IMR-90 (cell line): Measurements from ENCODE around the gene ATRNL1. TPM values are rescaled to one million over a fixed set of nuclear protein-coding genes. Genes with fewer than 3 reads are reported as not detected.

Source experiments
- ATAC-seq: fragments of 200-7000 bp; cut with Tn5 transposase; 2 replicates; pipeline ENCODE4 v1.9.1; 2020; ENCODE audit warnings: low read depth, mild to moderate bottlenecking, moderate library complexity
- BruUV-seq: library from RNA; stranded (reverse); fragments of 400-500 nt; replicated peaks from 2 replicates; lab custom pipeline; 2021; lab: Mats Ljungman, UMichigan
- CTCF ChIA-PET: fragments of 300-600 bp; formaldehyde crosslinking; extraction: SDS; loops from one replicate; lab custom pipeline; 2021; ENCODE audit warnings: antibody characterized with exemption; lab: Yijun Ruan, JAX
- POLR2A ChIA-PET: fragments of 300-600 bp; sonication (Branson Sonifier 250); formaldehyde crosslinking; loops from one replicate; lab custom pipeline; 2022; ENCODE audit warnings: antibody characterized with exemption; ENCODE audit not compliant: unreplicated experiment; lab: Charles Lee
- DNase-seq: peaks from one replicate; pipeline ENCODE4 v3.0.0; 2013
- H2AFZ ChIP-seq: replicated peaks from 2 replicates; pipeline ENCODE3; 2013; ENCODE audit warnings: low read length, mild to moderate bottlenecking; ENCODE audit not compliant: poor library complexity
- H2AK5ac ChIP-seq: 2 replicates; pipeline ENCODE4 v1.6.1; 2013; ENCODE audit warnings: low read depth, low read length, inconsistent platforms
- H2AK9ac ChIP-seq: replicated peaks from 2 replicates; pipeline ENCODE3; 2013; ENCODE audit warnings: mild to moderate bottlenecking, low read depth, low read length, moderate library complexity; ENCODE audit not compliant: poor library complexity
- H2BK120ac ChIP-seq: 2 replicates; pipeline ENCODE4 v1.6.1; 2013; ENCODE audit warnings: low read depth, low read length, inconsistent platforms
- H2BK15ac ChIP-seq: 3 replicates; pipeline ENCODE4 v1.6.1; 2013; ENCODE audit warnings: low read depth, low read length, inconsistent platforms
- H2BK20ac ChIP-seq: 2 replicates; pipeline ENCODE4 v1.6.1; 2013; ENCODE audit warnings: low read depth, mild to moderate bottlenecking, inconsistent platforms, low read length, moderate library complexity
- H2BK5ac ChIP-seq: 2 replicates; pipeline ENCODE4 v1.6.1; 2013; ENCODE audit warnings: mild to moderate bottlenecking, low read depth, low read length, inconsistent platforms; ENCODE audit not compliant: poor library complexity, severe bottlenecking
- H3K14ac ChIP-seq: replicated peaks from 2 replicates; pipeline ENCODE4 v1.6.1; 2013; ENCODE audit warnings: low read depth, low read length, inconsistent platforms
- H3K18ac ChIP-seq: 2 replicates; pipeline ENCODE4 v1.6.1; 2013; ENCODE audit warnings: low read depth, low read length, control low read depth
- H3K23ac ChIP-seq: 2 replicates; pipeline ENCODE4 v1.6.1; 2013; ENCODE audit warnings: low read depth, low read length, inconsistent platforms
- H3K27ac ChIP-seq: 2 replicates; pipeline ENCODE4 v1.5.1; 2013; ENCODE audit warnings: mild to moderate bottlenecking, control low read depth, low read length; ENCODE audit not compliant: insufficient read depth
- H3K27me3 ChIP-seq: 2 replicates; pipeline ENCODE4 v1.6.1; 2013; ENCODE audit warnings: low read length; ENCODE audit not compliant: control insufficient read depth, insufficient read depth
- H3K36me3 ChIP-seq: 2 replicates; pipeline ENCODE4 v1.6.1; 2013; ENCODE audit warnings: low read length, mixed read lengths; ENCODE audit not compliant: control insufficient read depth, insufficient read depth
- H3K4ac ChIP-seq: 2 replicates; pipeline ENCODE4 v1.6.1; 2013; ENCODE audit warnings: low read depth, low read length, inconsistent platforms
- H3K4me1 ChIP-seq: 2 replicates; pipeline ENCODE4 v1.6.1; 2013; ENCODE audit warnings: low read length, mixed read lengths; ENCODE audit not compliant: control insufficient read depth, insufficient read depth
- H3K4me2 ChIP-seq: 2 replicates; pipeline ENCODE4 v1.6.1; 2013; ENCODE audit warnings: low read depth, mild to moderate bottlenecking, control low read depth, low read length, moderate library complexity
- H3K4me3 ChIP-seq: 2 replicates; pipeline ENCODE4 v1.5.1; 2013; ENCODE audit warnings: low read depth, mild to moderate bottlenecking, control low read depth, low read length, moderate library complexity; ENCODE audit not compliant: insufficient read depth
- H3K56ac ChIP-seq: 2 replicates; pipeline ENCODE4 v1.6.1; 2013; ENCODE audit warnings: low read length, inconsistent platforms; ENCODE audit not compliant: insufficient read depth; ENCODE audit errors: extremely low read depth
- H3K79me1 ChIP-seq, 2 experiments: 2 replicates each; pipeline ENCODE4 v1.6.1; 2013; ENCODE audit warnings: low read length in 2 of 2, inconsistent platforms in 1 of 2, low read depth in 1 of 2
- H3K9ac ChIP-seq: 2 replicates; pipeline ENCODE4 v1.6.1; 2013; ENCODE audit warnings: low read depth, low read length, control low read depth
- H3K9me1 ChIP-seq: 2 replicates; pipeline ENCODE4 v1.6.1; 2013; ENCODE audit warnings: low read length, inconsistent platforms; ENCODE audit not compliant: insufficient read depth
- H3K9me3 ChIP-seq: 2 replicates; pipeline ENCODE4 v1.6.1; 2013; ENCODE audit warnings: low read length; ENCODE audit not compliant: control insufficient read depth, insufficient read depth
- H4K20me1 ChIP-seq: 2 replicates; pipeline ENCODE4 v1.6.1; 2013; ENCODE audit warnings: low read length, inconsistent platforms; ENCODE audit not compliant: insufficient read depth
- H4K5ac ChIP-seq: 2 replicates; pipeline ENCODE4 v1.6.1; 2013; ENCODE audit warnings: mild to moderate bottlenecking, low read depth, low read length, control low read depth
- H4K8ac ChIP-seq, 2 experiments: 2 replicates each; pipeline ENCODE4 v1.6.1; 2013; ENCODE audit warnings: low read depth in 2 of 2, low read length in 2 of 2, control low read depth in 1 of 2, inconsistent platforms in 1 of 2
- H4K91ac ChIP-seq: 2 replicates; pipeline ENCODE4 v1.6.1; 2013; ENCODE audit warnings: low read depth, low read length, inconsistent platforms; ENCODE audit not compliant: insufficient read depth
- MAFK ChIP-seq: IDR thresholded peaks from 2 replicates; pipeline ENCODE4 v1.6.1; 2012; ENCODE audit warnings: low read depth, low read length, improper control_type of control experiment
- MAZ ChIP-seq: IDR thresholded peaks from 2 replicates; pipeline ENCODE4 v1.6.1; 2012; ENCODE audit warnings: low read depth, mild to moderate bottlenecking, low read length, improper control_type of control experiment, moderate library complexity, borderline replicate concordance
- MXI1 ChIP-seq: IDR thresholded peaks from 2 replicates; pipeline ENCODE4 v1.6.1; 2012; ENCODE audit warnings: low read depth, mild to moderate bottlenecking, low read length, moderate library complexity, borderline replicate concordance
- NFE2L2 ChIP-seq: fragments of 150-350 bp; IDR thresholded peaks from 2 replicates; pipeline ENCODE4 v1.6.1; 2016; ENCODE audit warnings: low read depth, mild to moderate bottlenecking, low read length
- POLR2A ChIP-seq: IDR thresholded peaks from 2 replicates; pipeline ENCODE4 v1.6.1; 2012; ENCODE audit warnings: mild to moderate bottlenecking, low read depth, low read length
- RCOR1 ChIP-seq: IDR thresholded peaks from 2 replicates; pipeline ENCODE4 v1.6.1; 2012; ENCODE audit warnings: mild to moderate bottlenecking, low read length, improper control_type of control experiment; ENCODE audit not compliant: insufficient replicate concordance
- SMC3 ChIP-seq: fragments of 150-350 bp; IDR thresholded peaks from 2 replicates; pipeline ENCODE4 v1.6.1; 2016; ENCODE audit warnings: low read depth, mild to moderate bottlenecking, antibody characterized with exemption, low read length, moderate library complexity
- USF2 ChIP-seq: fragments of 150-350 bp; IDR thresholded peaks from 2 replicates; pipeline ENCODE4 v1.6.1; 2017; ENCODE audit warnings: mild to moderate bottlenecking, antibody characterized with exemption, low read length, low read depth
- WGBS, 2 experiments: methylation state at CpG; one replicate each; pipeline versions ENCODE4 v1.1.5 to v1.1.7; 2013; ENCODE audit warnings: missing lambda C conversion rate in 2 of 2; ENCODE audit not compliant: insufficient read length in 1 of 2; ENCODE audit errors: extremely low coverage in 2 of 2; 5-methylcytosine and 5-hydroxymethylcytosine counted together
- dilution Hi-C: fragments of 300-500 bp; cut with HindIII; formaldehyde crosslinking; loops from one replicate; pipeline ENCODE4 v1.14.3; 2018; ENCODE audit warnings: low sequenced_read_pairs; ENCODE audit not compliant: unreplicated experiment
- in situ Hi-C: fragments of 300-500 bp; cut with MboI; formaldehyde crosslinking; loops from 3 replicates; pipeline ENCODE4 v1.14.3; 2019; ENCODE audit warnings: low sequenced_read_pairs, inconsistent platforms, mixed read lengths
- intact Hi-C: fragments of 100-400 bp; cut with micrococcal nuclease; formaldehyde crosslinking; loops from 2 replicates; pipeline ENCODE4 v1.10.0; 2022
- polyA plus RNA-seq, 3 experiments: library from polyadenylated mRNA; depleted of rRNA; stranded (reverse); fragments of >200 nt; gene quantifications; 2 replicates each; pipeline ENCODE4 v1.2.3, GENCODE V29; 2012; ENCODE audit warnings: low replicate concordance in 1 of 3
- total RNA-seq: library from RNA; depleted of rRNA; stranded (reverse); fragments of >200 nt; gene quantifications from 2 replicates; pipeline ENCODE4 v1.2.3, GENCODE V29; 2012

Gene ATRNL1
- total and polyA plus RNA-seq, 2 of the 4 experiments (the other 2 are of a cell fraction), result 0.18 to 0.19 TPM

GRCh38 chr10:115992236-115992986 is 899.2 kb downstream of the ATRNL1 start:
- H3K4ac ChIP-seq, result no peak overlapping the region
- BruUV-seq, result no TSS peak
- peaks cover 5% of the 10 kb centered on the region; the same call in 1 of the 2 replicates for H3K27me3 ChIP-seq
- TF ChIP-seq MXI1 (no peak), POLR2A (no peak), MAZ (no peak), RCOR1 (no peak), NFE2L2 (no peak), SMC3 (no peak), USF2 (no peak), MAFK (no peak)
- intact Hi-C loops (no loop called here), in situ Hi-C loops (no loop called here), dilution Hi-C loops (no loop called here)
- no peak overlapping the region for H2BK15ac ChIP-seq
- H3K4me3 ChIP-seq, result no peak overlapping the region
- H2AK5ac ChIP-seq, result no peak overlapping the region
- no peaks in the 10 kb centered on the region for H3K79me1 ChIP-seq
- H3K4me1 ChIP-seq, result no peaks in the 10 kb centered on the region
- no peak overlapping the region for H3K9ac ChIP-seq
- no peak overlapping the region for H3K27ac ChIP-seq
- CTCF ChIA-PET, result no interaction called here
- H2BK5ac ChIP-seq, result no peak overlapping the region
- no peak overlapping the region for H2AK9ac ChIP-seq
- peaks cover 2% of the 10 kb centered on the region; the same call in 1 of the 2 replicates for H3K9me3 ChIP-seq
- POLR2A ChIA-PET, result no interaction called here
- H3K36me3 ChIP-seq, result no peaks in the 10 kb centered on the region
- no peak overlapping the region for H3K18ac ChIP-seq
- H4K5ac ChIP-seq, result no peak overlapping the region
- H3K23ac ChIP-seq, result no peak overlapping the region
- no peak overlapping the region for H2AFZ ChIP-seq
- no peak overlapping the region for H4K8ac ChIP-seq
- DNase-seq (no peak), ATAC-seq (no peak)
- H3K4me2 ChIP-seq, result no peak overlapping the region
- H4K20me1 ChIP-seq, result no peaks in the 10 kb centered on the region
- no peak overlapping the region for H2BK20ac ChIP-seq
- no peak overlapping the region for H2BK120ac ChIP-seq
- H3K14ac ChIP-seq, result no peak overlapping the region
- no peak overlapping the region for H4K91ac ChIP-seq
- H3K56ac ChIP-seq, result no peak overlapping the region
- no peaks in the 10 kb centered on the region for H3K9me1 ChIP-seq
- WGBS, 2 experiments, result no CpG with 5 or more reads among the region's 5 CpGs
